SKM-1 treated with dmso at 0.1 percent for 144 hours (cell line): ENCODE measurements around the gene BSND.
"Not testable (repeated sequence)": the region's sequence is repeated elsewhere in the genome, so short reads cannot be mapped to it uniquely, and the experiment has no call there.

Experiments
- DNase-seq: peaks from one replicate; lab custom pipeline; 2025; ENCODE audit not compliant: unreplicated experiment; lab: John Stamatoyannopoulos, UW

Gene BSND

GRCh38 chr1:54998677-54999076, at the start of gene BSND:
BSND (plus strand) TSS chr1:54998933; CDS start chr1:54999187, 254 bp downstream.
- DNase-seq: no peak

- no peak for DNase-seq
Measured at GRCh38 chr1:54949053-54949452, 49.7 kb upstream of the BSND start.

GRCh38 chr1:54950006-54950368, 48.7 kb upstream of the BSND start:
- no peak for DNase-seq

GRCh38 chr1:54950369-54951163, 48.2 kb upstream of the BSND start:
- peak; percentile 74 for DNase-seq

- DNase-seq: no peak
Measured at GRCh38 chr1:54951810-54952226, 46.9 kb upstream of the BSND start.

GRCh38 chr1:54952950-54953718, 45.6 kb upstream of the BSND start:
- no peak for DNase-seq

DNA sequence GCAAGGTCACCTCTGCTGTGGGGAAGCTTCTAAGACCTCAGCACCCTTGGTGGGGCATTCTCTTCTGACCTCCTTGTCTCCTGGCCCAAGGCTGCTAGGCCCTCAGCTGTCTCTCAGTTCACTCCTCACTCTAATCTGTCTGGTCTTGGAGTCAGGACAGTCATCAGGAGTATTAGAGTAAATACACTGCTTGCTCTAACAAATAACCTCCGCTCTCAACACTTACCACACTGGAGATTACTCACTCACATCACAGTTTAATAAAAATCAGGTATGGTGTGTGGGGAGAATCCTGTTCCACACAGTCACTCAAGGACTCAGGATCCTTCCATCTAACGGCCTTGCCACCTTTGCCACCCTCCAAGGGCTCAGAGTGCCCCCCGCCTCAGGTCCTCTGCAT, 44.9 kb upstream of the BSND start:
- no peak for DNase-seq

- DNase-seq: no peak
Measured at GRCh38 chr1:54955359-54955758, 43.4 kb upstream of the BSND start.

GRCh38 chr1:54956726-54957125, 42.0 kb upstream of the BSND start:
- DNase-seq: no peak

DNA sequence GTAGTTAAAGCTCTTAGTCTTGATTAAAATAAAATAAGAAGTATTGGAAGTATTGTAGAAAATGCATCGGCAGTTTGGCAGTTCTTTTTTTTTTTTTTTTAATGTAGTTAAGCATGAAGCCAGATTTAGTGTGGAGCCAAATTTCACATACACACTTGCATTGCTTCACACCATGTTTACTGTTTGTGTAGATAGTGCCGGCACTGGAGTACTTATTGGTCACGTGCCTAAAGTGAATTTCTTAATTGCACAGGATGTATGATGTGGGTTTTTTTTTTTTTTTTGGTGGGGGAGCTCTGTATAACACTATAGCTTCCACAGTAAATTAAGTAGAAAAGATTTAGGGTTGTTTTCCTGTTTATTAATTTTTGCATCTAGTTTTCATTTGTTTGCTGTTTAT, 39.5 kb upstream of the BSND start:
- DNase-seq: no peak

DNA sequence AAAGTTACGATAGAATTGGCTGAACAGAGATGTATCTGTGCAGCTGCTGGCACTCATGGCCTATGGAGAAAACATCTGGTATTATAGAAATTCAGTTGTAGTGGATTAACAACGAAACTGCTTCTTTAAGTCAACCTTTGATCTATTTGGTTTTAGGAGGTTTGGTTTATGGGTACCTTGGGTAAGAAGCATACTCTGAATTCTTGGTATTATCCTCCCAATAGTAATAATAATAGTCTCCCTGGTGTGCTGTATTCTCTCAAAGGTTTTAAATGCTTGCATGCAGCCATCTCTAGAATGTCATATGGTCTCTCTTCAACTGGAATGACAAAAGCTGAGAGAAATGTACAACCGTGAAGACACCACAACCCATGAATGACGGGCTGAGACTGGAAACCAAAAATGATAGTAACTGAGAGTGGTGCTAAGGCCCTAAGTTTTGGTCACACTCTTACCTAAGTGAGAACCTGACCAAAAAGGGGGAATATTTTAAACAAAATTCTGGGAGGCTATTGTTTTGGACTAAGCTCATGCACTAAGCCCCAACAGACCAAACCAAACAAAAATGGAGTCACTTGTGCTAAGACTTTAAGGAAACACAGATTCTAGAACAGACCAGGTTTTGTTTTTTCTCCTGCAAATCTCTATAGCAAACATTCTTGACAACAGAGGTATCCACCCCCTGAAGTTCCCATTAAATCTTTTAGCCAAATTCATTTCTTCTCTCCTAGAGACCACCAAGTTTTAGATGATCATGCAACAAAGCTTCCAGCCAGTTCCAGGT, 35.9 kb upstream of the BSND start:
- no peak for DNase-seq

DNA sequence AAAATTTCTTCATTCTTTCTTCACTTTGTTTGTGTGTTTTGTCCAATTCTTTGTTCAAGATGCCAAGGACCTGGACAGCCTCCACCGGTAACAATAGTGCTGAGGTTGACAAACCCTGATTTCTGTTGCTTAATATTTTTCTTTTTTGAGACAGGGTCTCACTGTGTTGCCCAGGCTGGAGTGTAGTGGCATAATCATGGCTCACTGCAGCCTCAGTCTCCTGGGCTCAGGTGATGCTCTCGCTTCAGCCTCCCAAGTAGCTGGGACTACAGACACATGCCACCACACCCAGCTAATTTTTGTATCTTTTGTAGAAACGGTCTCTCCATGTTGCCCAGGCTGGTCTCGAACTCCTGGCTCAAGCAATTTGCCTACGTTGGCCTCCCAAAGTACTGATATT, 34.9 kb upstream of the BSND start:
- not testable (repeated sequence) for DNase-seq

DNA sequence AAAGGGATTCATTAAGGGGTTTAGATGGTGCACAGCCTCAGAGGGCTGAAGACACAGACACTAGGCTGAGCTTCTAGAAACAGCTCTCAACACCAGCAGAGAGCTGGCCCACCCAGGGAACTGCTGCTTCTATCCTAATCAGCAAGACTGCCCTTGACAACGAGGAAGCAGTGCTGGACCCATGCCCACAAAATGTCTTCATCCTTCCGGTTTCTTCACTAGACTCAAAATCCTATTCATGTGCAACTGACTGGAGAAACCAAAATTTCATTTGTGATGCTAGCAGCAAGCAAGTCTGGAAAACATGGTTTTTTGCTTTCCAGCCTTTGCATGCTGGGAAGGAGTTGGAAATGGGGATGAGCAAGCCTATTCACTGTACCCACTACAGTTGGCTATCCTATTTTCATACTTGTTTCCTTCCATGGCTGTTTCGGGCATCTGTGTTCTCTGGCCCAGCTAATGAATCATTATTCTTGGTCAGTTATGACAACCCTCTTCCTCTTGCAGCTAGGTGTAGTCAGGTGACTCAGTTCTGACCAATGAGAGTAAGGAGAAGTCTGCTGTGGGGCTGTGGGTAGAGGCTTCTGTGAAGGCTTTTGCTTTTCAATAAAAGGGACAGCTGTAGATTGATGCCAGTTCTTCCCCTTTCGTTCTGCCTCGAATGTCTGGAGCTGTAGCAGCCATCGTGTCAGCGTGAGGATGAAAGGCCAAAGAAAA, 33.0 kb upstream of the BSND start:
- peak; percentile 94 for DNase-seq

GRCh38 chr1:54967372-54967771, 31.4 kb upstream of the BSND start:
- no peak for DNase-seq

- DNase-seq: no peak
Measured at GRCh38 chr1:54968551-54968950, 30.2 kb upstream of the BSND start.

DNA sequence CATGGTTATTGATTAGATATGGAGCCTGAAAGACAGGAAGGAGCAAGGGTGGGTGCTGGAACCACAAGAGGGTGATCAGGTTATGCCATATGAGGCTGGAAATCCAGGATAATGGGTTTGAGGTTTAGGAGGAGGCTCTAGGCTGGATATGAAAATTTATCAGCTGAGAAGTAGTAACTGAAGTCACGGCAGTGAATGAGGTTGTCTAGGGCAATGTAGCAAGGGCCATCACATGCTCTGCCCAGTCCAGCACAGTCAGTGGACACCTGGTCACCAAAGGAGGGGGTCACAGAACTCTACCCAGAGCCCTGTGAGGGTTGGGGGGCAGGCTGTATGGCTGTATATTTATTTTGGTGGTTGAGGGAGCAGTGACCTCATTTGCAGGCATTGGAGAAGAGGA, 28.9 kb upstream of the BSND start:
- no peak for DNase-seq

GRCh38 chr1:54970901-54971300, 27.8 kb upstream of the BSND start:
- no peak for DNase-seq

DNA sequence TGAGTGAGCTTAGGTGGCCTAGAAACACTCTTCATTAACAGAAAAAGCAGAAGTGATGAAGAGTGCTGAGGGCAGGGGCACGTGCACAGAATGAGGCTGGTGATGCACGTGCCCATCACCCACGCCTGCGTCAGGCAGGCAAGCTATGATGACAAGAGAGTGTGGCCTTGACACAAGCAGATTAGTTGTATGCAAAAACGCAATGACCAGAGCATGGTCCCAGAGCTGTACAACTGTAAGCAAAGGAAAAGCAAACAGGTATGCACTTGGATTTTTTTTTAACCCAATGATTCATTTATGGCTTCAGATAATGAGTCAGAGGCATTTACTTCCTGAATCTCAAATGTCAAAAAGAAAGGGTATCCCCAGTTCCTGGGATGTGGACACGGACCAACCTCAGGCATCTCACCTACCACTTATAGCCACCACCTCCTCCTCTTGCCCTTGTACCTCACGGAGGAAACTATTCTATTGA, 27.4 kb upstream of the BSND start:
- DNase-seq: no peak

DNA sequence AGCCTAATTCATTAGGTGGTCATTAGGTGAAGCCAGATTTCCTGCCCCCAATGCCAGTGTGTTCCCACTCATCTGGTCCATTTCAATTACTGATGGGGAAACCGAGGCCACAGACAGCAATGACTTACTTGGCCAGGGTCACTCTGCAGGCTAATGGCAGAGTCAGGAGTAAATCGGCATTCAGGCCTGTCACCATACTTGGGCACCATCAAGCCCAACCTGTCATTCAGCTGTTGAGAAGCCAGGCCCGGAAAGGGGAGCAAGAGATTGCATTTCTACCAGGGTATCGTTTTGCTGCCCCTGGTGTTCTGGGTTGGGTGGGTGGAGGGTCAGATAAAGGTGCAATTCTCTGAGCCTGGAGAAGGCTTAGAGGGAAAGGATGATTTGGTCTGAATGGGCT, 26.3 kb upstream of the BSND start:
- DNase-seq: no peak

DNA sequence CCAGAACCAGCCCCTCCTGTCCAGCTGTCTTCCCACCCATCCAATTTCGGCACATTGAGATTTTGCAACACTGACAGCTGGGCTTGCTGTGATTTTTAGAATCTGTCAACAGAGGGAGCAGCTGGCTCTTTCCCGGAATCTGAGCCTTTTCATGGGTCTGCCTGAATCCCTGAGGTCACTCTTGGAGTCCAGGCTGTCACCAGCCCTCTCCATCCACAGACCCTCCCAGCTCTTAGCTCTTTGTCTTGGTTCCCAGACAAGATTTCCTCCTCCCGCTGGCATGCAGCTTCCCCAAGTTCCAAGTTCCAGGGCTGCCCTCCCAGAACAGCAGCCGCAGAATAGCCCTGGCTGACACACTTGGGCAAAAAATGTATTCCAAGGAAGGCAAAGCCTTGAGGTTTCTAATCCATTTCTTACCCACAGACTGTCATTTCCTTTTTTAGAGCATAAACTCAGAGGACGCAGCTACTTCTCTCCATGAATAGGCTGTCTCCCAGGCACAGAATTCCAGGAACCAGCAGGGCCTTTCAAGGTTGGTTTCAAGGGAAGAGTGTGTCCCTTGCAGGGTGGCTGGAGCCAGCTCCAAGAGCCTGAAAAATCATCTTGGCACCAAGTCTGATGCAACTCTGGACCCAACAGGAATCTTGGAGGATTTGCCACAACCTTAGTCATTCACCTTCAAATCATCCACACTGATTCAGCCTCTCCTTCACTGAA, 25.4 kb upstream of the BSND start:
- no peak for DNase-seq
